ENCODE results near the gene L3MBTL4.
"Not testable (repeated sequence)": the region's sequence is repeated elsewhere in the genome, so short reads cannot be mapped to it uniquely, and the experiment has no call there.

L3MBTL4 gene

GRCh38 chr18:6414723-6415417, at the start of gene L3MBTL4:
Gene L3MBTL4, minus strand, starts transcription at chr18:6414911. Its CDS starts 103,286 bp downstream, at chr18:6311625.
- no peak for DNase-seq

GRCh38 chr18:6452194-6452593, 37.5 kb upstream of the L3MBTL4 start:
- no peak for DNase-seq

- DNase-seq: no peak
Observed at GRCh38 chr18:6449213-6449612, 34.5 kb upstream of the L3MBTL4 start.

- DNase-seq: no peak
Observed at GRCh38 chr18:6444466-6445228, 29.9 kb upstream of the L3MBTL4 start.

- DNase-seq: no peak
Observed at GRCh38 chr18:6441200-6441599, 26.5 kb upstream of the L3MBTL4 start.

DNA sequence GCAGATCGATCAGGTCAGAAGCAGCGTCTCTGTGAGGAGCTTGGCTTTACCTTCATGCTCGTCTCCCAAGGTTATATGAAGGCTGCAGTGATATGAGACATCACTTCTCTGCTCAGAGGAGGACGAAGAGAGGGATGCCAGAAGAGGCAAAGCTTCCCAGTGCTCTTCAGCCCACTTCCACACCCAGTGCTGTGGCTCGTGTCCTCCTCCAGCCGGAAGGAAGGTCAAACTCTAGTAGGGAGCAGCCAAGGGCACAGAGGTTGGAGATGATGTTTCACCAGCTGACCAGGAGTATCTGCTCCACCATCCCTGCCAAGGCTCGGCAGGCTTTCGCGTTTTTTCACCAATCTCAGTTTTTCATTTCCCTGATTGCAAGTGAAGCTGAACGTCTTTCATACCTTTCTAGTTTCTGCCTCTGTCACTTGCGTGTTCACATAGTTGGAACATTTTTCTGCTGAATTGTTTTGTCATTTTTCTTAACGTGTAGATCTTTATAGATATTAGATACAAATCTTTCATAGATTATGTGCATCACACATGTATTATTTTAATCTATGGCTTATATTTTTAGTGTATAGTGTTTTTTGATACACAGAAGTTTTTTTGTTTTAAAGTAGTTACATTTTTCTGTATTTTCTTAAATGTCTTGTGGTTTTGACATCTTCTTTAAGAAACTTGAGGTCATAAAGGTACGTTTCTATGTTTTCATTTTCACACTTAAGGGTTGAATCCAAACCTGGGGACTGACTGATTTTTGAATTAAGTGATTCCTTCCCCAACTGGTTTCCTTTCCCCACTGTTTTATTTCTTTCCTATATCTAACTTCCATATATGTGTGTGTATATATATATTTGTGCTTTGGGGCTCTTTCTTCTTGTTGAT, 23.5 kb upstream of the L3MBTL4 start:
- DNase-seq: no peak

DNA sequence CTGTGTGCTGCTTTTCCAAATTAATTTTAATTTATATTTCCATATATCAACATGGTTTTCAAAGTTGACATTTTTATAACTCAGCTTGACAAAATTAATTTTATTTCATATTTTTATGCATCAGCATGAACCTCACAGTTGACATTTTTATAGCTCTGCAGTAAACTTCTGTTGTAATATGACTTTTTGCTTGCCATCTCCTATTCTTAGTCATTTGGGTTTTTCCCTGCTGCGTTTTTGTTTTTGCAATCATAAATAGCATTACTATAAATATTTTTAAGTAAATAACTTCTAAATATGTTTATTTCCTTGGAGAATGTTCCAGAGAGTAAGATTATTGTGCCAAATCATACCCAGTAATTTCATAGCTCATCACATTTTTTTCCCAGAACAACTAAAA, 21.0 kb upstream of the L3MBTL4 start:
- no peak for DNase-seq

DNA sequence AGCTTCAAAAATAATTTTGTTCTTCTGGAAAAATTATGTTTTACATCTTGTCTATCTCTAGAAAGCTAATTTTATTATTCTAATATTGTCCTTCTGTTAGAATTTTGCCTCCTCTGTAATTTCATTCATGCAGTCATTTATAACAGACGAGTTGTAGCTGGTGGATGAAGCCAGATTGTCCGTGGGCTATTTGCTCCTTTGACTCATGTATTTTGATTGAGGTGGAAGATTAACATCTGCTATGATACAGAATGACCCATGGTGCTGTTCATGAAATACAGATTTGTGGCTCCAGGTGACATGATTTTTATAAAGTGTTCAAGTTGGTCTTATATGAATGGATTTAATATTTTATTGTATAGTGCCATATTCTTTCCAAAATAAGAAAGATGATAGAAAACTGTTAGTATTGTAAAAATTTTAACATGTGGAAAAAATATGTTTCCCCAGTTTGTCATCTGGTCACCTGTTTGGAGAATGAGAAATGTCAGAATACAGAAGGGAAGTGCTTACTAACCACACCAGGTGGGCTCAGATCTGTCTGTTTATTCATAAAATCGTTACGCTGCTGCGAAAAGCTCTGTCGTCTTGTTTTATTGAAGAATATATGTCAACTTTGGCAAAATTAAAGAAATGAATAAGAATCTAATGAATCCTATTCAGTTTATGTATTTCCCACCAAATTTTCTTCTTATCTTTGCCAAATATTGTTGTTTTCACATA, 20.4 kb upstream of the L3MBTL4 start:
- DNase-seq: no peak

- no peak for DNase-seq
Observed at GRCh38 chr18:6434481-6434880, 19.8 kb upstream of the L3MBTL4 start.

GRCh38 chr18:6431659-6432318, 17.1 kb upstream of the L3MBTL4 start:
- DNase-seq: no peak

GRCh38 chr18:6428851-6429395, 14.2 kb upstream of the L3MBTL4 start:
- DNase-seq: no peak

- DNase-seq: no peak
Observed at GRCh38 chr18:6427286-6427685, 12.6 kb upstream of the L3MBTL4 start.

- DNase-seq: no peak
Observed at GRCh38 chr18:6423289-6423688, 8.6 kb upstream of the L3MBTL4 start.

DNA sequence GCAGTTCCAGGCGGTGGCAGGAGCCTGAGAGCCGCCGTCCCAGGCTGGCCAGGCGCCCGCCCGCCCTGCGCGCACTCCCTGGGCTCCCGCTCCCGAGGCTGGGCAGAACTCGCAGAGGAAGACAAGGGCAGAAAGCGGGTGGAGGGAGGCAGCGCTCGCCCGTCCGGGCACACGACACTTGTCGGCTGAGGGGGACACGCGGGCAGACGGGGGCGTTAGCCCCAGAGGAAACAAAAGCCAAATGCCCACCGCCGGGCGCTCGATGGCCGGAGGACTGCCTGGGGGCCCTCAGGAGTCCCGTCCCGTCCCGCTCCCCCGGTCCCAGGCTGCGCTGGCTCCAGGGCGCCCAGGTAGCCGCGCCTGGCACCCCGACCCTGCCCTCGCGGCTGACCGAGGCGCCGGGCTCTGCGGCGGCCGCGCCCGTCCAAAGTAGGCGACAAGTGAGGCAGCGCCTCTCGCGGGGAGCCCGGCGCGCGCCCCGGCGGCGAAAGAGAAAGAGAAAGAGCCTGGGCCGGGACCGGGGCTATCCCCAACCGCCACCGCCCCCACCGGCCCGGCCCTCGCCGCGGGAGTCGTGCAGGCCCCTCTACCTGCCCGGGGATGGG, 491 bp downstream of the L3MBTL4 start:
- DNase-seq: no peak

DNA sequence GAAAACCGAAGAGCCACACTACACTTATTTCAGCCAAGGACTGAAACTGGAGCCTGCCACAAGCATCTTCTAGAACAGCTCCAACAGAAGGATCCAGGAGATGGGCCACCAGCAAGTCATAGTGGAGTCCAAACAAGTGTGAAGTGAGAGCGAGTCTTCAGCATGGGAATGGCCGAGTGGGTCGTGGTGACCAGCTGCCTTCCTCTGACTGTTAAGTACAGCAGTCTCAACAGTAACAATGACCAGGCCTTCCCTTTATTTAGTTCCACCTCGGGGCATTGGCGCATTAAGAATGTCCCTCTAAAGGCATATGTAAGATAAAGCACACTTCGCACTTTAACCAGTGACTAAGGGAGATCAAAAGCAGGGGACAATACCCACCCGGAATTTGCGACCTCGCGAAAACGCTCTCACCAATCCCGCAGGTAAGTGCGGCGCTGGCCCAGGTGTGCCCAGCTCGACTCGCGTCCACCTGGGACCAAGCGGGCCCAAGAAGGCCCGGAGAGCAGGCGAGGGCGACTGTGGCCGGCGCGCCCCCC, 1.1 kb downstream of the L3MBTL4 start:
- DNase-seq: no peak

- no peak for DNase-seq
Observed at GRCh38 chr18:6412933-6413472, 1.7 kb downstream of the L3MBTL4 start.

DNA sequence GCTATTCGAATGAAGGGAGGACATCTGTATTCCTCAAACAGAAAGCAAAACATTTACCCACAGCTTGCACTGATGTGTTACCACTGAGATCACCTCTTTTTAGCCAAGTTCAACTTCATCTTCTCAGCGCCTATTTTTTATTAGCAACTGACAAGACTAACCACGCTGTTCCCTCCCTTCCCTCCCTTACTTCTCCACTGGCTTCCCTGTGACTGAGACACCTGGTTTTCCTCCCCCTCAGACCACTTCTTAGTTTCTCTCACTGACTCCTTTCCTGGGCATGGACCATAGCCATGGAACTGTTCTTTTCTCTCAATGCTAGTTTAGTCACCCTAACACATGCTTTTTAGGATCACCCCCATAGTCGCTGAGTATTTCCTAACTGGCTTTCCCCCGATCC, 3.3 kb downstream of the L3MBTL4 start:
- DNase-seq: no peak

GRCh38 chr18:6409933-6410332, 4.8 kb downstream of the L3MBTL4 start:
- DNase-seq: no peak

DNA sequence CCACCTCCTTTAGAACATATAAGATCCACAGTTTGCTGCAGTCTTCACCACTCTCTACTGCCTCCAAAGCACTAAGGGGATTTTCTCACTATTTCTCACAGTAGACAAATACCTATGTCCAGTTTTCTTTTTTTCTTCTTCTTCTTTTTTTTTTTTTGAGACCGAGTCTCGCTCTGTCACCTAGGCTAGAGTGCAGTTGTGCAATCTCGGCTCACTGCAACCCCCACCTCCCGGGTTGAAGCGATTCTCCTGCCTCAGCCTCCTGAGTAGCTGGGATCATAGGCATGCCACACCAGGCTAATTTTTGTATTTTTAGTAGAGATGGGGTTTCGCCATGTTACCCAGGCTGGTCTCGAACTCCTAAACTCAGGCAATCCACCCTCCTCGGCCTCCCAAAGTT, 6.2 kb downstream of the L3MBTL4 start:
- DNase-seq: not testable (repeated sequence)

DNA sequence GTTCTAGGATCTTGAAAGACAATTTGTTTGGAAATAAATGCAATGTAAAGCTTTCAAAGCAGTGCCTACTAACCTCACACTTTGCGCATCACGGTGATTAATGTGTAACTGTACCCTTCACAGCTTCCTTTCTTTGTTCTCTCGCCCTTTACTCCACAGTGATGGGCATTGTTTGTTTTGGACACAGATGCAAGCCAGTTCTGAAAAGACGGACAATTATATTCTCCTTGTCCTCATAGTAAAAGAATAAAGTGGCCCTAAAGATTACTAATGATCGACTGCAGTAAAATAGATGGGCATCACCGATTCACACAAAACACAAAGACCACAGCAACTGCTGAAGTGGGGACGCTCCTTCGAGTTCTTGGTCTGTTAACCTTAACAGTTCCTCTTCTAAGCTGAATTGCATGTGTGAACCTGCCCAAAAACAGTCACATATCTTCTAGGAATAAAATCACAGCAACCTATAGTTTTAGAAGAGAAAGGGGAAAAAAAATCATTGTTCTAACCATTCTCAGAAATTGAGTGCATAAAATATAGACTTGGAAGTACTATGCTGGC, 7.7 kb downstream of the L3MBTL4 start:
- DNase-seq: no peak
